ENCODE measurements around the gene IRF5. TPM values are rescaled to one million over a fixed set of nuclear protein-coding genes. Genes with fewer than 3 reads are reported as not detected.

The IRF5 gene
- total RNA-seq, 1 experiment from 2014 or later, result 0.74 TPM

- no peak overlapping the region; a peak in 1 of 7 replicates for H3K27ac Mint-ChIP-seq
- TF ChIP-seq CTCF (conservative IDR thresholded peaks at IDR 0.05), result no peak
These were observed 45.0 kb upstream of the IRF5 start for GRCh38 chr7:128892521-128893250.

More at GRCh38 chr7:128892521-128893250, 45.0 kb upstream of the IRF5 start:
- Histone ChIP-seq H3K4me1 (ENCODE audit: insufficient read depth, low read length) (no peaks in the 10 kb centered on the region), H3K4ac (ENCODE audit: low read depth, low read length) (no peak overlapping the region), H3T11ph (ENCODE audit: low read length) (no peak overlapping the region), H3K23me2 (ENCODE audit: insufficient read length, low read depth, low read length, poor library complexity, severe bottlenecking) (peaks cover 9% of the 10 kb centered on the region), H3K27me3 (ENCODE audit: insufficient read depth, low read length) (no peaks in the 10 kb centered on the region), H4K91ac (ENCODE audit: insufficient read length, low read depth, low read length) (no peak overlapping the region), H3K79me1 (ENCODE audit: insufficient read depth, low read depth, low read length, poor library complexity, severe bottlenecking) (no peaks in the 10 kb centered on the region), H2BK15ac (ENCODE audit: low read depth, low read length) (no peak overlapping the region), H3K14ac (ENCODE audit: insufficient read depth, low read length) (no peak overlapping the region; the same call in 1 of the 2 replicates), H3K4me2 (ENCODE audit: insufficient read depth, insufficient read length, low read length) (no peak overlapping the region), H3K23ac (ENCODE audit: insufficient read length, low read depth, low read length) (no peak overlapping the region), H2AK5ac (ENCODE audit: insufficient read length, low read length) (no peak overlapping the region), H3K9me3 (ENCODE audit: control insufficient read depth, low read depth, low read length) (no peaks in the 10 kb centered on the region), H2BK120ac (ENCODE audit: low read depth, low read length, poor library complexity, severe bottlenecking) (no peak overlapping the region), H2BK5ac (ENCODE audit: insufficient read length, low read length) (no peak overlapping the region), H2AFZ (ENCODE audit: low read length) (no peak overlapping the region), H4K20me1 (ENCODE audit: control insufficient read depth, insufficient read depth, insufficient read length) (no peaks in the 10 kb centered on the region), H3K18ac (ENCODE audit: insufficient read length, low read depth, low read length) (no peak overlapping the region), H3K27ac (ENCODE audit: insufficient read length, low read depth, low read length) (no peak overlapping the region), H4K8ac (replicated peaks; ENCODE audit: insufficient read length, low read depth, low read length) (no peak overlapping the region), H2BK12ac (ENCODE audit: insufficient read length, low read depth, low read length) (no peak overlapping the region), H3K9ac (ENCODE audit: extremely low read depth, insufficient read length, low read length) (no peak overlapping the region), H3K79me2 (ENCODE audit: insufficient read depth, low read length) (no peaks in the 10 kb centered on the region), H4K5ac (ENCODE audit: insufficient read length, low read depth, low read length) (no peak overlapping the region), H3K56ac (ENCODE audit: insufficient read length, low read depth, low read length) (no peak overlapping the region), H2BK20ac (ENCODE audit: low read depth, low read length, poor library complexity, severe bottlenecking) (no peak overlapping the region)
- WGBS (ENCODE audit: extremely low coverage, insufficient read length, low lambda C conversion rate), result no CpG with 5 or more reads among the region's 13 CpGs
- no peak for DNase-seq
- no peaks in the 10 kb centered on the region for H3K9me3 Mint-ChIP-seq
- peaks cover 11% of the 10 kb centered on the region for H3K27me3 Mint-ChIP-seq (ENCODE audit: low read depth)
- H3K4me1 Mint-ChIP-seq, result peaks cover 3 to 5% of the 10 kb centered on the region in 2 experiments; a peak in 2 of 4 replicates
- H3K4me3 Mint-ChIP-seq, result no peak overlapping the region
- peaks cover 0 to 2% (median 0%) of the 10 kb centered on the region in 3 experiments; a peak in 2 of 7 replicates for H3K36me3 Mint-ChIP-seq (ENCODE audit: insufficient read depth in 1 of 3, low read depth in 3 of 3)

All from H9 (cell line).